HG03378 (cell line): ENCODE measurements around the gene TMEM183A.

ENCODE experiments used
- ATAC-seq: cut with Tn5 transposase; IDR thresholded peaks from one replicate; pipeline ENCODE4 v1.9.1; 2021; ENCODE audit warnings: mild to moderate bottlenecking, moderate library complexity; ENCODE audit not compliant: unreplicated experiment

The TMEM183A gene

DNA sequence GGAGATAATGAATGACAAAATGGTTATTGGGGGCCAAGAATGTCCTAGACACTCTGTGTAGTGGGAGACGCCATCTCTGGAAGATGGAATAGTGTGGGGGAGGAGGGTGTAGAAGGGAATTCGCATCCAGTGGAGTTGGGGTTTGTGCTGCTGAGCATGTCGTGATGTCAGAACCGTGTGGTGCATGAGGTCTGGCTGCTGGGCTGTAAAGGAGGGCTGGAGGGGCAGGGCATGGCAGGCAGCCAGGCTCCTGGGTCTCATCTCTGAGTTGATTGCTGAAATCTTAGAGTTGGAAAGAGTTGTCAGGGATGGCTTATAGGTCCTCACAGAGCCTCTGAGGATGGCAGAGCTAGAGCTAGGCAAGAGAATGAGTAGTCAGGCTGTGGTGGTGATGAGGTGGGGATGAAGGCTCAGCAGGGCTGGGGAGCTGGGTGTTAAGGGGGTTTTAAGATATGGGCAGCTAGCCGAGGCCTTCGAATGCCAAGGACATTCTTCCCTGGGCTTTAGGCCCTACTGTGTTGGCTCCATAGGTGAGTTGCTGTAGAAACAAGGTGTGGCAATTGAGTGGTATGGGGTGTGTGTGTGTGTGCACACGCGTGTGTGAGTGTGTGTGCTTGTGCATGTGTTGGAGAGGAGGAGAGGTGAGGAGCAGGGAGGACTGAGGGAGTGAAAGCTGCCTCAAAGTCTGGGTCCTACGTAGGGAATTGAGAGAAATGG, 21.1 kb downstream of the TMEM183A start:
- no peak for ATAC-seq

DNA sequence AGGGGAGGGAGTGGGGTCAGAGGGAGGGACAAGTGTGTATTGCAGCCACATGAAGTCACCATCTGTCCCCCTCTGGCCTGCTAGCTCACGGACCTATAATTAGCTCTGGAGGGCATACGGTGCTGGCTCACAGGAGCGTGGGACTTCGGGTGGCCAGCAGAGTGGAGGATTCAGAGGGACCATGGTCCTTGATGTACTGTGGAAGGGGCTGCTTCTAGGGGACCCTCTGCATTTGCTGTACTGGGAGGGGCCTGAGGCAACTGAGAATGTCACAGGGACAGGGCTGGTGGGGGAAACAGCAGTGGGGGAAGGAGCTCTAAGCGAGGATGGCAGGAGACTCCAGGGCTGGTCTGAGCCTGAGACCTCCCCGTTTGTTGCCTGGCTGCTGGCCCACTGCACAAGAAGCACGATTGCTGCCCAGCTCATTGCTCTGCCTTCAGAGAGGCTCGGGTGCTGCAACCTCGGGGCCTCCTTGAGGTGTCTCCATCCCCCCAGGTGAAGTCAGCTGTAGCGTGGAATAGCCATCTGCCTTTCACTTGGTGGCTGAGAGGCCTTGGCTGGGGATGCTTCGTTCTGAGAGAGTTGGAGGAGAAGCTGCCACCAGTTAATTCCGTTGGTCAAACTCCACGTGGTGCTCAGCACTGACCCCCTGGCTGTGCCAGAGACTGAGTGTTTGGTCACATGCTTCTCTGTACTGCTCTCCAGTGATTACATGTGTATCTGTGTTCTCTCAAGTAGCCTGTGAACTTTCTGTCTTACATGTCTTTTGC, 21.8 kb downstream of the TMEM183A start:
- no peak for ATAC-seq

DNA sequence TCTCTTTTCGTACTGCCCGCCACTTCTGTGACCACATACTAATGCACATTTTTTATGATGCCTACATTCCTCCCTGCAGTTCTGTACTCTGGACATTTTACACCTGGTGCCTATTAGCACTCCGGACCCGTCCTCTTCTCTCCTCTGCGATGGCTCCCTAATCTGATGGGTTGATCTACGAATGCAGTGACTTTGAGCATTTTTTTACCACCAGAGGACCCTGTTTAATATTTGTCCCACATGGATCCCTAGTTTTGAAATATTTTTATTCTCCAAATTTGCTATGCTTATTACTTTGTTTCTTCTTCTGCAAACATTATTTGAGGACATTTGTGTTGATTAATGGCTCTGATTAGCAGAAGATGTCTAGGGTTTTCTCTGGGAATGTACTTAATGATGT, 24.3 kb downstream of the TMEM183A start:
- ATAC-seq = no peak

DNA sequence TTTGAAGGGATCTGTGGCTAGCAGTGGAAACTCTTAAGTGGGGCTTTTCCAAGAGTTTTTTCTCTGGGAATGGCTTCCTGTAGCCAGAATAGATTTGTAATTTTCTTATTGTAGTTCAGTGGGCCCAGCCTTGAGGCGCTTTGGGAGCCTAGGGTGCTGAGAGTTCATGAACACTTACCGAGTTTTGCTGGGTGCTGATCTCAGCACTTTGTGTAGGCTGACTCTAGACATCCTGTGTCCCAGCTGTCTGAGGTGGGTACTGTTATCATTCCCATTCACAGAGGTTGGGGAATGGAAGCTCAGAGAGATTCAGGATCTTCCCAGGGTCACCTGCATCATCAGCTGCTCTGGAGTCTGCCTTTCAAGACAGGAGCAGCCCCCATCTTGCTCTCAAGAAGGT, 26.1 kb downstream of the TMEM183A start:
- no peak for ATAC-seq

DNA sequence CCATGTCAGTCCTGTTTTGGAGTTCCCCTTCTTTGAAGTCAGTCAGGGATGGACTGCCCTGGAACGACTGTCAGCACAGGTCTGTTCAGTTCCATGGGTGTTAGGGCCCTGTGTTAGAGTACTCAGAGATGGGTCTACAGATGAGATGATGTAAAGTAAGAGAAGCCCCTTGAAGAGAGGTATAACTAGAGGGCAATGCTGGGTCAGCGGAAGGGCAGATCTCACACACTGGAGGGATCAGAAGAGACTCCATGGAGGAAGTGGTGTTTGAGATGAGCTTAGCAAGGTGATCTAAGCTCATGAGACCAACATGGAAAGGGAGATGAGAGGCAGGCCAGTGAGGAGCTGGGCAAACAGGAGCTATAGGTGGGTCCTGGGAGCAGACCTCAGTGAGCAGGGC, 26.7 kb downstream of the TMEM183A start:
- ATAC-seq = no peak

DNA sequence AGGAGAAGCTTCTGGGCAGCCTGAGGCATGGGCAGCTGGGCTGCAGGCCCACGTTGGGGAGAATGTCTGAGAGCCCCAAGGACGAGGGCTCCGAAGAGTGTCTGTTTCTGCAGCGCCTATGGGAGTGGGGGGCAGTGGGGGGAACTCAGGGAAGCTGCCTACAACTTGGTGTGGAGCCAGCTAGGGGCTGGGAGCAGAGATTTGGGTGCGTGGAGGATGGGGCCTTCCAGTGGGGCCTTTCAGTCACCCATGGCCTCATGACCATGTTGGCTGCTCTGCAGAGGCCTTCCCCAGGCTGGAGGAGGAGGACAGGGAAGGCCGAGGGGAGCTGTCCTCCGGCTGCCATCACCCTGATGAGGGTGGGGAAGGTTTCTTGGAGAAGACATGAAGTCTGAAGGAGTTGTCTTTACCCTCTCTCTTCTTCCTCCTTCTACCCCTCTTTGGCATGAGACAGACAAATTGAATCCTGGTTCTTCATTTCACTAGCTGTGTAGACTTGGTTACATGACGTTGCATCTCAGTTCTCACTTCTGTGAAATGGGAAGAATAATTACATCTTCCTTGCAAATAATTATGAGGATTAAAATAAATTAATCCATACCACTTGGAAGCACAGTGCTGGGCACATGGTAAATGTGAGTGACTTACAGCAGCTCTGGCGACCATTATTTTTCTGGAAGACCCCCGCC, 27.4 kb downstream of the TMEM183A start:
- ATAC-seq = no peak

DNA sequence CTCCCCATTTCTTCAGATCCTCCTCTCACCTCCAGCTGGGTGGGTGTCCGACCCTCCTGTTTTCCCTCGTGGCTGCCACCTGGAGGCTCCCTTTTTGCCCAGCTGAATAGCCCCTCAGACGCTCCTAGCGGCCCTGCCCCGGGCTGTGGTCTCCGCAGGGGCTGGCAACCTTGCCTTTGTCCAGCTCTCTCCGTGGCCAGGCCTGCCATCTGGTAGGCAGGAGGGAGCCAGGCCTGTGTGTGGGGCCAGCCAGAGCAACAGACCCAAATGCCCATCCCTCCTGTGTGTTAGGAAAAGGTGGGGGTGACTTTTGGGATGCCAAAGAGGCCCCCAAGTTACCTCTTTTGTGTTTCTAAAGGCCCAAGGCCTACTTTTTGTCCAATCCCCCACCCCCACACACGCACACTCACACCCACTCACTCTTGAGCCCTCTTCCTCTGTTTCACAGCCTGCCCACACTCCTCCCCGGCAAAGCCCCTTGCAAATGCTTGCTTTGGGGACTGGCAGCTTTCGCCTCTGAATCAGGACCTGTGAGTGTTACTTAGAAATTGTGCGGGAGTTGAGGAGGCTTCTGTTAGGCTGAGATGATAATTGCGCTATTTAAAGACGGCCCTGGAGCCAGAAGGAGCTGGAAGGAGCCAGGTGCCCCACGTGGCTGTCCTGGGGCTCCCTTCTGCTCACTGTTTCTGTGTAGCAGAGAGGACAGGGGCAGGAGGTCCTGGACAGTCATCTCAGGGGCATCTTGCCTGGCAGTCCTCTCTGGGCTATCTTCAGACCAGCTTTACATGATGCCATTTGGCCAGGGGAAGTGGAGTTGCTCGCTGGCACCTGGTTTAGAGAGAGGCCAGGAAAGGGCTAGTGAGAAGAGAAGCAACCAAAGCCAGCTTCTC, 28.2 kb downstream of the TMEM183A start:
- no peak for ATAC-seq

DNA sequence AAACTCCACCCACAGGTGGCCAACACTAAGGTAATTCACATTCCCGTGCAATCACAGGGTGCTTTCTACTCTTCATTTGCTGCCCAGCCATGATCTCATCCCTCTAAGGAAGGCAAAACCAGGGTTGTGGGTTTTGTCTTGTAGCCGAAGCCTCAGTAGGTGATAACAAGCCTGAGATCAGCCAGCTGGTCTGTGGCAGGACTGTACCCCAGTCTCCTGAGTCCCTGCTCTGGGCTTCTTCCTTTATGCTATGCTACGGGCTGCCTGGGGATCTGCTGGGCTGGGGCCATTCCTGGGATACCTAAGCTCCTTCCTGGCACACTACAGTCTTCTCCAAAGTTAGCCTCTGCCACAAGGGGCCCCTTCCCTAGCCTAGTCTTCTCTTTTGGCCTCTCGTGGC, 29.0 kb downstream of the TMEM183A start:
- ATAC-seq = no peak

DNA sequence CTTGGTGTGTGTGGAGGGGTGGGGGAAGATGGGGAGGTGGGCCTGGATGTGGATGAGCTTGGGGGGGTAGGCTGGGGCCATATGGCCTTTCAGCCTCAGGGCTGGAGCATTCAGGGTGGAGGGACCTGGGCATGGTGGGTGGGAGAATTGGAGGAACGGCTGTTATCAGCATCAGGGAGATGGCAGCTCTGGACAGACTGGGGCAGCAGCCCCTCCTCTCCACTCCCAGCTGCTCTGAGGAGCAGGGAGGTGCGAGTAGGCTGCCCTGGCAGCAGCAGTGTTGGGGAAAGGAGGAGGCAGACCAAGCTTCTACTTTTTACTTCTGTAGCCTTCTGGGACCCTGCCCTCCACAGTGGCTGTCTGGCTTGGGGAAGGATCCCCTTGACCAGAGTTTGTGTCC, 29.4 kb downstream of the TMEM183A start:
- ATAC-seq = no peak

DNA sequence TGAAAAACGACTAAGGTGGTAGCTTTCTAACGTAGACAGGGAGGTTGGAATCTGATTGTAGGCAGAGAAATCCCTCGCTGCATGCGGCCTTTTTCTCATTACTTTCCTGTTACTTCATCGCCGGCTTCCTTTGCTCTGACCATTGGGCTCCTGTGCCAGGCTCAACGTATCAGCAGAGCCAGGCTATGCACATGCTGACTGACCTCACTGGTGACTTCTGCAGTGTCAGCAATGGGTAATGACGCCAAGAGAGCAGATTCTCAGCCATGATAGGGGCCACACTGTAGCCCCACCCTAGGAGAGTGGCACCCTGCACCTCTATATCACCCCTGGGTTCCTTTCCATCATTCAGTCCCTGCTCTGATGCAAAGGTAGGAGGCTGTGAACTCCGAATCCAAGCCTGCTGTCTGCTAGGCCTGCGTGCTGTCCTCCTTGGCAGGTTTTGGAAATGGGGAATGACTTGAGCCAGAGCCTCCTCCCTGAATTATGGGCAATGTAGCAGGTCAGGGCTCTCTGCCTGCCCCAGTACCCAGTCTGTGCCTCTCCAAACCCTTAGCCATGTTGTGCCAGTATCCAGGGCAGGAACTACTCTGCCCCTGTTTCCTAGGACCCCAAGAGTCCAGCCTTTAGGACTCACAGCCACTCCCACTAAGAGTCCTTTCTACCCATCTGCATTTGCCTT, 30.5 kb downstream of the TMEM183A start:
- ATAC-seq = no peak

DNA sequence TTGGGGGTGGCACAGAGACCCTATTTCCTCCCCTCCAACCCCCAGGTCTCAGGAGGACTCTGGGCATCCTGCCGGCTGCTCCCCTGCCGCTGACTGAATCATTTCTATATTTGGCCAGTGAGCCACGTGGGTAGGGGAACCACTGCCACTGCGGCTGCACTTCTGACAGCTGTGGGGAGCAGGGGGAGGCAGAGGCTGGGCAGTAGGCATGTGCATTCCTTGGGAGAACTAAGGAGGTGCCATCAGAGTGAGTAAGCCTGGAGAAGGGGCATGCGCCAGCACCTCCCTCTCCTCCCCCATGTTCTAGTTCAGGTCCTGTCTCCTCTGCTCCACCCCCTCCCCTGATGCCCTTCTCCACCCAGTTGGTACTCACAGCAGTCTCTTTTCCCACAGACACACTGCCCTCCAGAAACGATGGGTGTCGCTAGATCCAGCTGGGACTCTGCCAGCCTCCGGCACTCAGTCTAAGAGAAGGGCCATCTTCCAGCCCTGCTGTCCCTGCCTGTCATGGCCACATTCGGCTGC, 31.1 kb downstream of the TMEM183A start:
- peak; percentile 66 for ATAC-seq

DNA sequence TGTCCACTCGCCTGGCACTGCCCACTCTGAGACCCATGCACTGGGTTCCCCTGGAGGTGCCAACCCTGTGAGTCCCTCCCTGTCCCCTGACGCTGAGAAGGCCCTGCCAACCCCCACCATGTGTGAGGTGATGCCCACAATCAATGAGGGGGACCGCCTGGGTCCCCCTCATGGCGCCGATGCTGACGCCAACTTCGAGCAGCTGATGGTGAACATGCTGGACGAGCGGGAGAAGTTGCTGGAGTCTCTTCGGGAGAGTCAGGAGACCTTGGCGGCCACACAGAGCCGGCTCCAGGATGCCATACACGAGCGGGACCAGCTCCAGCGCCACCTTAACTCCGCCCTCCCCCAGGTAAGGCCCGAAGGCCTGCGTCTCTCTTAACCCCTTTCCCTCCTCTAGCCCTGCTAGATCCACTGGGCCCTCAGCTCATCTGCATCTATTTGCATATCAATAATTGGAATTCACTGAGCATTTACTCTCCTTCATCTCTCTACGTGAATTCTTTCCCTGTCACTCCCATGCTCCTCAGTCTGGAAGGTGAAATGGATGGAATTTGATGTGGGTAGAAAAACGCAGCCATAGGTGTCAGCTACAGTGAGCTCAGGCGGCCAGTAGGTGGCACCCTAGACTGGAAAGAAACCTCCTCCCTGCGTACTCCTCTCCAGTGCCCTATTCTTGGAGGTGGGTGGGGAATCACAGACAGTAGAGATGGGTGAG, 31.9 kb downstream of the TMEM183A start:
- ATAC-seq = no peak

DNA sequence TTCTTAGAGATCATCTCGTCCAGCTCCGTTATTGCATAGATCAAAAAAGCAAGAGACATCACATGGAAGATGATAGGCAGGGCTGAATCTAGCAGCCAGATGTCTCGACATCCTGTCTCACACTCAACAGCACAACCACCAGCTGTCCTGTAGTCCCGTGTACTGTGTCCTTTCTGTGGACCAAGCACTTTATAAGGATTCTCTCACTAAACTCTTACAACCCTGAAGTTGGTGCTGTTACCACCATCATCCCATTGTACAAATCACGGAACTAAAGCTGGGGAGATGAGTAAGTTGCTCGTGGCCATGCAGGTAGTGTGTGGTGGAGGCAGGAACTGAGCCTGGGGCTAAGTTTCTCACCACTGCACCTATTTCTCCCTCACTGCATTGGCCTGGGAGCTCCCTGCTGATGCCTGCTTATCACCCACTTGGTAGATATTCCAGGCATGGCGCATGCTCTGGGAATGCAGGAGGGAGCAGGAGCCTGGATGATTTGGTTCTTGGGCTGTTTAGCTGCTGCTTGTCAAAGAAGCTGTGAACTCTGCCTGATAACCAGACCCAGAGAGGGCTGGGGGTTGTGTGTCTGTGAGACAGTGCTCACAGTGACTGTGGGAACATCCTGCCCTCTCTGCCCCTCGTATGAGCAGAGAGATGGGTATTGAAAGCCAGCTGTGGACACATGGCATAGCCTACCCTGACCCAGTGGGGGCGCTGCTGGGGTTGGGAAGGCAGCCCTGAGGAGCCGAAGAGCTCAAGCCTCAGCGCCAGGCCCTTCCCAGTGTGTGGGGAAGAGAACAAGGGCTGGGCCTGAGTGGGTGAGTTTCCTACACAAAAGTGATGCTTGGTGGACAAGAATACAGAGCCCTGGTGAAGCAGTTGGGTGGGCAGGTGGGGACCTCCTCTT, 32.7 kb downstream of the TMEM183A start:
- no peak for ATAC-seq

DNA sequence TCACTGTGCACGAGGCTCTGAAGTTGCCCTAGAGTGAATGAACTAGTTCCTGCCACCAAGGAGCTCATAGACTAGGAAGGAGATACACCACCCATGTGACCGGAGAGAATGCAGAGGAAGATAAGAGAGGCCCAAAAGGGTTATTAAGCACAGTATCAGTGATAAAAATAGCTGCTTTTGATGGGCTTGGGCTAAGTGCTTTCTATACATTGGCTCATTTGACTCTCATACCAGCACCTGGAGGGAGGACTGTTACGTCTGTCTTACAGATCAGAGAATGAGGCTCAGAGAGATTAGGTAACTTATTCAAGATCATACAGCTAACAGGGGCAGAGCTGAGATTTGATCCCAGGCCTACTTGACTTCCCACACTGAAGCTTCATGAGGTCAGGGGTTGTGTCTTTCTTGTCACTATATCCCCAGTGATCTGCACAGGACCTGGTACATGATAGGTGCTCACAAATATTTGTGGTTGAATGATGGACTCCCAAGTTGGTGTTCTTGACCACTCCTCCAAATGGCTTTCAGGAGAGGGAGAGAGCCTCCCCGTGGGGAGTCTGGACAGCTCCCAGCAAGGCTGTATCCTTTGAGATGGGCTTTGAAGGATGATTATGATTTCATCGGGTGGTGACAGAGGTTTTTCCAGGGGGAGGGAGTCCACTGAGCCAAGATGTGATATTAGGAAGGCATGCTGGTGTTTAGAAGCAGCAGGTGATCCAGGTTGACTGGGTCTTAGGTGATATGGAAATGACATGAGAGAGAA, 33.5 kb downstream of the TMEM183A start:
- no peak for ATAC-seq

DNA sequence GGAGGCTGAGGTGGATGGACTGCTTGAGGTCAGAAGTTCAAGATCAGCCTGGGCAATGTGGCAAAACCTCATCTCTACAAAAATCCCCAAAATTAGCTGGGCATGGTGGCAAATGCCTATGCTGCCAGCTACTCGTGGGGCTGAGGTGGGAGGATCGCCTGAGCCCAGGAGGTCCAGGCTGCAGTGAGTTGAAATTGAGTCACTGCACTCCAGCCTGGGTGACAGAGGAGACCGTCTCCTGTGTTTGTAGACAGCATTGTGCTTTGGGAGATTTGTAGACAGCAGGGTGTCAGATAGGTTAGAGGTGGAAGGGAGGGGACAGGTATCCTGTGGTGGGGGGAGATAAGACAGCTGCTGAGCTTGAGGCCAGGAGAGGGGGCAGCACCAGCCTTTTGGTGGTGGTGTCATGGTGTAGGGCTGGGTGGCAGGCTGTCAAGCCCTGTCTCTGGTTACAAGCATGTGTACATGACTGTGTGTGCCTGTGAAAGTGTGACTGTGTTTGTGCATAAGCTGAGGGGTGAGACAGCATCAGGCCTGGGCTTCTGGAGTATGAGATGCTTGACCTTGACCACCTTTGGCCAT, 34.3 kb downstream of the TMEM183A start:
- ATAC-seq = no peak

DNA sequence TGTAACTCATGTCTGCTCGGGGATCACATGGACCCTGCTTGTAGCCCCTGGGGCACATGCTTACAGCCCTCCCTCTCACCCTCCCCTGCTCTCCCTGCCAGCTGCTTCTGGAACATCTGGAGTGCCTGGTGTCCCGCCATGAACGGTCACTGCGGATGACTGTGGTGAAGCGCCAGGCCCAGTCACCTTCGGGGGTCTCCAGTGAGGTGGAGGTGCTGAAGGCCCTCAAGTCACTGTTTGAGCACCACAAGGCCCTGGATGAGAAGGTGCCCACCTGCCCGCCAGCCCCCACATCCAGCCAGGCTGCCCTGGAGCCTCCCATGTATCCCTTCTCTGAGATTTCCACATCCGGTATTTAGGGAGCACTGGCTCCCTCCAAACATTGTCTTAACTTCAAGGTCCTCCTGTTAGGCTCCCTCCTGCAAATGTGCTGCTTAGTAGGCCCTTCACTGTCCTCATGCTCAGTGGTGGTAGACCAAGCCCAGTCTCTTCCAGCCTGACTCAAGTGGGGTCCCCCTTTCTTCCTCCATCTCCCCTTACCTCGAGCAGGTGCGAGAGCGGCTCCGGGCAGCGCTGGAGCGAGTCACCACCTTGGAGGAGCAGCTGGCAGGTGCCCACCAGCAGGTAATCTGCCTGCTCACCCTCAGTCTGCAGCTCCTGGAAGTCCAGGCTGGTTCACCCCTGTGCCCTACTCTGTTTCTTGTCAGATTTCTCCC, 36.8 kb downstream of the TMEM183A start:
- ATAC-seq = no peak
